ENCODE measurements around the gene RASSF5. TPM values are rescaled to one million over a fixed set of nuclear protein-coding genes. Genes with fewer than 3 reads are reported as not detected.
"Not testable (repeated sequence)": the region's sequence is repeated elsewhere in the genome, so short reads cannot be mapped to it uniquely, and the experiment has no call there.

Gene RASSF5
- total RNA-seq, 2 experiments from 2014 or later = 184 to 216 TPM

- CTCF ChIA-PET = interaction anchor here (0.7 to 5.7 kb wide), 44 partner anchors 9 to 233 kb away, joined by 3 to 60 read pairs (median 5); partner anchors contain the start of genes DYRK3, EIF2D, IKBKE and RASSF5
- peaks cover 17% of the 10 kb centered on the region for H3K4me1 Mint-ChIP-seq
- DNase-seq = peak; percentile 80
- H3K27ac Mint-ChIP-seq = peak overlapping the region; percentile 61
- no peaks in the 10 kb centered on the region for H3K27me3 Mint-ChIP-seq
- H3K9me3 Mint-ChIP-seq (ENCODE audit: low read depth) = no peaks in the 10 kb centered on the region
- peak; percentile 72 for ATAC-seq
- peaks cover 48% of the 10 kb centered on the region for H3K36me3 Mint-ChIP-seq
- H3K4me3 Mint-ChIP-seq = no peak overlapping the region
Measured at GRCh38 chr1:206479183-206480125, 27.9 kb upstream of the RASSF5 start.

- Mint-ChIP-seq H3K4me1 (peaks cover 9% of the 10 kb centered on the region), H3K27ac (no peak overlapping the region), H3K27me3 (no peaks in the 10 kb centered on the region), H3K36me3 (peaks cover 42% of the 10 kb centered on the region), H3K4me3 (no peak overlapping the region), H3K9me3 (ENCODE audit: low read depth) (no peaks in the 10 kb centered on the region)
- CTCF ChIA-PET = interaction anchor here (1.2 to 5.7 kb wide), 17 partner anchors 10 to 187 kb away, joined by 3 to 60 read pairs (median 10); partner anchors contain the start of genes DYRK3, EIF2D, IKBKE and RASSF5
- no peak for ATAC-seq
- no peak for DNase-seq
Measured at GRCh38 chr1:206480211-206480610, 27.1 kb upstream of the RASSF5 start.

- CTCF ChIA-PET = interaction anchor here (2.1 to 5.7 kb wide), 3 partner anchors 12 to 181 kb away, joined by 6 to 60 read pairs (median 8); partner anchors contain the start of gene IKBKE
- H3K9me3 Mint-ChIP-seq (ENCODE audit: low read depth) = no peaks in the 10 kb centered on the region
Measured at GRCh38 chr1:206482611-206483010, 24.7 kb upstream of the RASSF5 start.

GRCh38 chr1:206483864-206484263, 23.5 kb upstream of the RASSF5 start:
- not testable (repeated sequence) for ATAC-seq; H3K27me3 Mint-ChIP-seq; H3K27ac Mint-ChIP-seq; DNase-seq; H3K9me3 Mint-ChIP-seq (ENCODE audit: low read depth); H3K4me1 Mint-ChIP-seq; H3K4me3 Mint-ChIP-seq
- CTCF ChIA-PET = interaction anchor here (1.0 kb wide), 1 partner anchor 100 kb away, joined by 3 read pairs; no protein-coding TSS in a partner anchor
- H3K36me3 Mint-ChIP-seq = peaks cover 29% of the 10 kb centered on the region

More at GRCh38 chr1:206482611-206483010, 24.7 kb upstream of the RASSF5 start:
- Mint-ChIP-seq H3K27ac (no peak overlapping the region), H3K36me3 (peaks cover 29% of the 10 kb centered on the region), H3K27me3 (no peaks in the 10 kb centered on the region), H3K4me1 (peaks cover 3% of the 10 kb centered on the region), H3K4me3 (no peak overlapping the region)
- DNase-seq (no peak), ATAC-seq (no peak)

GRCh38 chr1:206484901-206485300, 22.4 kb upstream of the RASSF5 start:
- H3K27me3 Mint-ChIP-seq = no peaks in the 10 kb centered on the region
- H3K36me3 Mint-ChIP-seq = peaks cover 27% of the 10 kb centered on the region
- ATAC-seq (no peak), DNase-seq (no peak)
- H3K9me3 Mint-ChIP-seq (ENCODE audit: low read depth) = no peaks in the 10 kb centered on the region
- CTCF ChIA-PET = interaction anchor here (1.0 kb wide), 1 partner anchor 99 kb away, joined by 3 read pairs; no protein-coding TSS in a partner anchor
- H3K27ac Mint-ChIP-seq = no peak overlapping the region
- no peak overlapping the region for H3K4me3 Mint-ChIP-seq
- H3K4me1 Mint-ChIP-seq = peaks cover 1% of the 10 kb centered on the region

- Mint-ChIP-seq H3K27me3 (no peaks in the 10 kb centered on the region), H3K9me3 (ENCODE audit: low read depth) (no peaks in the 10 kb centered on the region), H3K4me3 (no peak overlapping the region), H3K36me3 (peaks cover 31% of the 10 kb centered on the region), H3K4me1 (peaks cover 14% of the 10 kb centered on the region), H3K27ac (no peak overlapping the region)
- CTCF ChIA-PET = interaction anchor here (0.6 to 0.9 kb wide), 2 partner anchors 58 to 96 kb away, joined by 3 to 6 read pairs; no protein-coding TSS in a partner anchor
- ATAC-seq (no peak), DNase-seq (no peak)
Measured at GRCh38 chr1:206486995-206487788, 20.1 kb upstream of the RASSF5 start.

- peaks cover 14% of the 10 kb centered on the region for H3K4me1 Mint-ChIP-seq
- peaks cover 35% of the 10 kb centered on the region for H3K36me3 Mint-ChIP-seq
- ATAC-seq (no peak), DNase-seq (no peak)
- H3K9me3 Mint-ChIP-seq (ENCODE audit: low read depth) = no peaks in the 10 kb centered on the region
- CTCF ChIA-PET = interaction anchor here (0.6 to 3.5 kb wide), 2 partner anchors 16 to 57 kb away, joined by 6 to 20 read pairs; partner anchors contain the start of gene IKBKE
- no peaks in the 10 kb centered on the region for H3K27me3 Mint-ChIP-seq
- H3K4me3 Mint-ChIP-seq = no peak overlapping the region
- no peak overlapping the region for H3K27ac Mint-ChIP-seq
Measured at GRCh38 chr1:206487970-206488369, 19.4 kb upstream of the RASSF5 start.

- CTCF ChIA-PET = interaction anchor here (1.0 to 9.2 kb wide), 5 partner anchors 14 to 205 kb away, joined by 4 to 108 read pairs (median 15); partner anchors contain the start of genes IKBKE and RASSF5
- DNase-seq (no peak), ATAC-seq (no peak)
- no peaks in the 10 kb centered on the region for H3K9me3 Mint-ChIP-seq (ENCODE audit: low read depth)
- H3K27me3 Mint-ChIP-seq = no peaks in the 10 kb centered on the region
- H3K4me3 Mint-ChIP-seq = no peak overlapping the region
- no peak overlapping the region for H3K27ac Mint-ChIP-seq
- peaks cover 34% of the 10 kb centered on the region for H3K36me3 Mint-ChIP-seq
- H3K4me1 Mint-ChIP-seq = peaks cover 14% of the 10 kb centered on the region
Measured at GRCh38 chr1:206488466-206488865, 18.9 kb upstream of the RASSF5 start.

- Mint-ChIP-seq H3K4me1 (peaks cover 19% of the 10 kb centered on the region), H3K9me3 (ENCODE audit: low read depth) (no peaks in the 10 kb centered on the region), H3K4me3 (no peak overlapping the region), H3K27me3 (no peaks in the 10 kb centered on the region), H3K36me3 (peaks cover 40% of the 10 kb centered on the region), H3K27ac (no peak overlapping the region)
- CTCF ChIA-PET = interaction anchor here (0.7 to 9.2 kb wide), 35 partner anchors 9 to 172 kb away, joined by 3 to 108 read pairs (median 5); partner anchors contain the start of genes DYRK3, IKBKE and RASSF5
- ATAC-seq (peak; percentile 81), DNase-seq (peak; percentile 79)
Measured at GRCh38 chr1:206489980-206490770, 17.2 kb upstream of the RASSF5 start.

GRCh38 chr1:206490771-206491405, 16.4 kb upstream of the RASSF5 start:
- Mint-ChIP-seq H3K9me3 (ENCODE audit: low read depth) (no peaks in the 10 kb centered on the region), H3K4me3 (no peak overlapping the region), H3K4me1 (peaks cover 20% of the 10 kb centered on the region), H3K27me3 (no peaks in the 10 kb centered on the region), H3K27ac (peak overlapping the region; percentile 52), H3K36me3 (peaks cover 37% of the 10 kb centered on the region)
- ATAC-seq (no peak), DNase-seq (no peak)
- CTCF ChIA-PET = interaction anchor here (0.7 to 9.2 kb wide), 34 partner anchors 8 to 171 kb away, joined by 3 to 108 read pairs (median 5); partner anchors contain the start of genes DYRK3, IKBKE and RASSF5

- Mint-ChIP-seq H3K4me1 (peaks cover 26% of the 10 kb centered on the region), H3K36me3 (peaks cover 36% of the 10 kb centered on the region), H3K4me3 (no peak overlapping the region), H3K9me3 (ENCODE audit: low read depth) (no peaks in the 10 kb centered on the region), H3K27ac (no peak overlapping the region), H3K27me3 (no peaks in the 10 kb centered on the region)
- CTCF ChIA-PET = interaction anchor here (0.9 to 9.2 kb wide), 12 partner anchors 10 to 170 kb away, joined by 3 to 108 read pairs (median 8); partner anchors contain the start of gene RASSF5
- DNase-seq (no peak), ATAC-seq (no peak)
Measured at GRCh38 chr1:206491616-206492015, 15.7 kb upstream of the RASSF5 start.

- H3K4me1 Mint-ChIP-seq = peaks cover 26% of the 10 kb centered on the region
- no peak overlapping the region for H3K4me3 Mint-ChIP-seq
- DNase-seq = no peak
- CTCF ChIA-PET = interaction anchor here (1.2 to 9.2 kb wide), 3 partner anchors 13 to 169 kb away, joined by 4 to 108 read pairs (median 4); no protein-coding TSS in a partner anchor
- H3K27me3 Mint-ChIP-seq = no peaks in the 10 kb centered on the region
- H3K9me3 Mint-ChIP-seq (ENCODE audit: low read depth) = no peaks in the 10 kb centered on the region
- peaks cover 37% of the 10 kb centered on the region for H3K36me3 Mint-ChIP-seq
- no peak for ATAC-seq
- no peak overlapping the region for H3K27ac Mint-ChIP-seq
Measured at GRCh38 chr1:206492589-206492988, 14.7 kb upstream of the RASSF5 start.

Data from activated CD8-positive, alpha-beta memory T cell treated with anti-CD3 and anti-CD28 coated beads, Interleukin-2, amount 10 ng/mL, durations not matched to agents 7 days and 5 days (primary cell).